ENCODE data around the gene ANKFY1.
"Not testable (repeated sequence)": the region's sequence is repeated elsewhere in the genome, so short reads cannot be mapped to it uniquely, and the experiment has no call there.

The ANKFY1 gene

GRCh38 chr17:4255271-4255670 lies 8.5 kb downstream of the ANKFY1 start:
- DNase-seq, result not testable (repeated sequence)

DNA sequence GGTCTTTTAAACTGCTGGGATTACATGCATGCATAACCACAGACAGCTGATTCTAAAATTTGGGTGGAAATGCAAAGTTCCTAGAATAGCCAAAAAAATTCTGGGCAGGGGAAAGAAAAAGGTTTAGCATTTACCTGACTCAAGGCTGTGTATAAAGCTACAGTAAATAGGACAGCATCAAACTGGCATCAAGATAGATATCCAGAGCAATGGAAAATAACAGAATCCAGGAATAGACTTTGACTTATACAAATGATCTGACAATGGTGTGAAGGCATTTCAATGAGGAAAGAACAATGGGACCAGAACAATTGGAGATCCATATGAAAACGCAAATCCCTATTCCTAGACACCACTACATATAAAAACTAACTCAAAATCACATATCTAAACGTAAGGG lies 12.9 kb downstream of the ANKFY1 start:
- DNase-seq, result no peak

GRCh38 chr17:4249452-4250029 lies 14.2 kb downstream of the ANKFY1 start:
- no peak for DNase-seq

- no peak for DNase-seq
Measured at GRCh38 chr17:4248504-4249277, 15.1 kb downstream of the ANKFY1 start.

DNA sequence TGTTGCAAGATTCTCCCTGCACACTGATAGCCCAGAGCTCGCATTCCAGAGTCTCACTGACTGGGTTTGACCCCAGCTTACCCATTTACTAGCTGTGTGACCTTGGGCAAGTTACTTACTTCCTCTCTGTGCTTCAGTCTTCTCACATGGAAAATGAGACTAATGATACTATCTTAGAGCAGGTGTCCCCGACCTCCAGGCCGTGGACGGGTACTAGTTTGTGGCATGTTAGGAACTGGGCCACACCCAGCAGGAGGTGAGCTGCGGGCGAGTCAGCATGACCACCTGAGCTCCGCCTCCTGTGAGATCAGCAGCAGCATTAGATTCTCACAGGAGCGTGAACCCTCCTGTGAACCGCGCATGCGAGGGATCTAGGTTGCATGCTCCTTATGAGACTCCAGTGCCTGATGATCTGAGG lies 15.8 kb downstream of the ANKFY1 start:
- no peak for DNase-seq

DNA sequence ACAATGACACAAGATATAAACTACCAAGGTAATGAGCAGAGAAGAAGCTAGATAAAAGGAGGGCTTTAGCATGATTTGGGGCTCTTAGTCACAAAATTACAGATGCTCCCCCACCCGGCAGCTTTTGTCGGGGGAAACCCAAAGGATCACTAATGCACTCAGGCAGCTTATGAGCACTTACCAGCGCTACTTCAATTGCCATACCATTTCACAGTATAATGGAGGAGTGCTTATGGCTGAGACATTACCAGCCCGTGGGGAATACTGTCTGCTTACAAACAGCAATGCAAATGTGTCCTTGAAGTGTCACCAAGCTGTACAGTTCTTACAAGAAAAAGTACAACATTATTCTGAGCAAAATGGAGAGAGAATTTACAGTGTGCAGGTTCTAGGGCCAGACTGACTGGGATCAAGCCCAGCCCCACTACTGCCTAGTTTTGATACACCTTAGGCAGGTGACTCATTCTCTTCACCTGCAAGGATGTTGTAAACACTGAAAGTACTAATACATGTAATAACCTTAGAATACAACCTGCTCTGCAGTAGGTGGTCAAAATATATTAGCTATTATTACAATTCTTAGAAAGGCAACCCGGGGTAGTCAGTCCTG lies 16.3 kb downstream of the ANKFY1 start:
- no peak for DNase-seq

GRCh38 chr17:4246674-4247073 lies 17.1 kb downstream of the ANKFY1 start:
- no peak for DNase-seq

GRCh38 chr17:4241535-4241934 lies 22.2 kb downstream of the ANKFY1 start:
- DNase-seq, result no peak

- DNase-seq, result no peak
Measured at GRCh38 chr17:4236456-4236855, 27.3 kb downstream of the ANKFY1 start.

DNA sequence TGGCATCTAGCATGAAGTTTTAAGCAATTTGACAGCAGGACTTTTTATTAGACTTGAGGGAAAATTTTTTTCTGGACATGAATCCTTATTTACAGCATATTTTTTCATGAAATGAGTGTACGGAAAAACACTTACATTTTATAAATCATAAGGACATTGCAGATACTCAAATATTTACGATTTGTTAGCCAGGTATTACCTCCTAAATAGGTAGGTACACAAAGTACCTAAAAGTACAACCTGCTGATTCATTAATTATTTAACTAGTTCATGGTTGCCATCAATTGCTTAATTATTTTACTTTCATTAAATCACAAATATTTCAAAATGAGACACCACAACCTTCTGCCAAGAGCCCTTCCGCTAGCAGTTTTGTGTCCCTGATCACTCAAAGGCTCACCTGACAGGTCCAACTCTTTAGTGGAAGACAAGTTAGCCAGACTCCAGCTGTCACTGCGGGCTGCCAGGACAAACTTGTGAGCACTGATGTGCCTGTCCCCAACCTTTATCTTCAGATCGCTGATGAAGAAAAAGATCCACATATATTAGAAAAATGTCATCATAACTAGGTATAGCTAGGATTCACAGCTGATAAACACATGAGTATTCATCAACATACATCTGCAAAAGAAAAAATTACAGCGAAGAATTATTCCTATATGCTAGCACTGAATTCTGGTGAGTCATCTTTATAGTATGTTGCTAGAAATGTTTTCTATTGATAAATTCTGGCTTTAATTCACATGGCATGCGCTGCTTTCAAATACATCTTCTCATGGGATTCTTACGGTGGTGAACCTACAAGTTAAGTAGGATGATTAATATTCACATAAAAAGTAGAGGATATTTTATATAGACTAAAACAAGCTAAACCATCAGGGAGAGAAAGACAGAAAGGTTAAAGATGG lies 28.2 kb downstream of the ANKFY1 start:
- DNase-seq, result no peak

DNA sequence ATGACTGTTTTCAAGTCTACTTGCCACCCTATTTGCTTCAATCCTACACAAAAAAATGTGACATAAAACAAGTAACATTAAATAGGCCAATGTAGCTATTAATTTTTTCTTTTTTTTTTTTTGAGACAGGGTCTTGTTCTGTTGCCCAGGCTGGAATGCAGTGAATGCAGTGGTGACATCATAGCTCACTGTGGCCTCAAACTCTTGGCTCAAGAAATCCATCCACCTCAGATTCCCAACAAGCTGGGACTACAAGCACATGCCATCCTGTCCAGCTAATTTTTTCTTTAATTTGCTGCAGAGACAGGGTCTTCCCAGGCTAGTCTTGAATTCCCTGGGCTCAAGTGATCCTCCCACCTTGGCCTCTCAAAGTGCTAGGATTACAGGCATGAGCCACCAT lies 29.4 kb downstream of the ANKFY1 start:
- no peak for DNase-seq

GRCh38 chr17:4233668-4234258 lies 30.0 kb downstream of the ANKFY1 start:
- no peak for DNase-seq

DNA sequence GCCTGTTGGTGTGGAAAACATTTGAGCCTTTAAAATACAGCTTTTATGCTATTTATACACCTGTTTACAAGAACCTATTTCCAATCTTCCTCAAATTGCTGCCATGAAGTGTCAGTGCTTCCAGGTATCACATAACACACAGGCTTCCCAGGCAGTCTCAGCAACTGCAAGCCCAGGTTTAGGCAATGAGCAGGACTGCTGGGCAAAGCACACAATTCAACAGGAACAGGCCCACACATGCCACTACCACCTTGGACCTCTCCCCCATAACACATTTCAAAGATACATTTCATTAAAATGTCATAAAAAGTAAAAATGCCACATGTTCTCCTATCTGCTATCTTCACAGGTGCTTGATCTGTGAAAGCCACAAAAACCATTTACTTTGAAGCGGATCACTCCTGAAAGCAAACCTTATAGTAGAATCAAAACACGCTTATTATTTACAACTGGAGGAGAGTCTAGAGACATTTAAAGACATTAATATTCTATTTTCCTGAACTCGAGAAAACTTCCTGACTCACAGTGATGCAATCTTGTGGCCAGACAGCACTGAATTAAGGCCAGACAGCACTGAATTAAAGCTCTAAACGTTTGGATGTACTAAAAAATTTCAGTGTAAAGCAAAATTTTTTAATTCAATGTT lies 31.5 kb downstream of the ANKFY1 start:
- no peak for DNase-seq

DNA sequence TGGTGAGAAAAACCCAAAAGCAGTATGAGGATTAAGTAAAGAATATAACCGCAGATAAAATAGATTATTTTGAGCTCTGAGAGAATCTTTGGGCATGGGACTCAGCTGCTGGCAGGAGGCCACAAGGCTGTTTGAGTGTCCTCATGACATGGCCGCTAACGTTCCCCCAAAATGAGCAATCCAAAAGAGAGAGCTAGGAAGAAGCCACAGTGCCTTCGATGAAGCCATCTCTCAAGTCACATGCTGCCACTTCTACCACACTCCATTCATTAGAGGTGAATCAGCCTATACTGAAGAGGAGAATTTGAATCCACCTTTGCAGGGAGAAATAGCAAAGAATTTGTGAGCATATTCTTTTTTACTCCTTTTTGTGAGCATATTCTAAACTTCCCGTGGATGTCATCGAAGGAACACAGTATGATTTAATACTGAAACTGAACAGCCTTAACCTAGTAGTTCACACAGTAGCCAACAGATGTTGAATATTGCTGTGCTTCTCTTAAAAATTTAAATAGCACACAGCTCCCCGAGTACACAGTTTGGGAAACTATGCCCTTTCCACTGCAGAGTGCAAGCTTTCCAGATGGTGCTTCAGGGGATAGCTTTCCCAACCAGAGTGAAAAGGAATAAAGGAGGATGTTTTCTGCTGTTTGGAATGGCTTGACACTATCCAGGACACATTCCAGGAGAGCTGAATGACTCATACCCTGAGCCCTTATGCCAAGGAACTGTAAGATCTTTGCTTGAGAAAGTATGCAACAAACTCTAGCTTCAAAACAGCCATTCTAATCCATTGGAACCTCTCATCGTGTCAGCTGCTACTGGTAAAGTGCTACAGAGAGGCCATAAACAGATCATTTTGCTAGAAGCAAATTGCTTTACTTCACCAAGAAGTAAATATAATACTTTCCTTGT lies 33.9 kb downstream of the ANKFY1 start:
- DNase-seq, result peak; percentile 51

GRCh38 chr17:4221899-4222659 lies 41.7 kb downstream of the ANKFY1 start:
- no peak for DNase-seq

DNA sequence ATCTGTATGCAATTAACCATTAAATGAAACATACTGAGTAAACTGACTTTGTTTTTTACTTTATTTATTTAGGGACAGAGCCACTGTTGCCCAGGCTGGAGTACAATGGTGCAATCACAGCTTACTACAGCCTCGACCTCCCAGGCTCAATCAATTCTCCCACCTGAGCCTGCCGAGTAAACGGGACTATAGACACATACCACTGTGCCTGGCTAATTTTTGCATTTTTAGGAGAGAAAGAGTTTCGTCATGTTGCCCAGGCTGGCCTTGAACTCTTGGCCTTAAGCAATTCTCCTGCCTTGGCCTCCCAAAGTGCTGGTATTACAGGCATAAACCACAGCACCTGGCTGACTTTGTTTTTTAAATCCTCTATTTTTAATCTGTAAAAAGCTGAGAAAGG lies 42.6 kb downstream of the ANKFY1 start:
- DNase-seq, result no peak

DNA sequence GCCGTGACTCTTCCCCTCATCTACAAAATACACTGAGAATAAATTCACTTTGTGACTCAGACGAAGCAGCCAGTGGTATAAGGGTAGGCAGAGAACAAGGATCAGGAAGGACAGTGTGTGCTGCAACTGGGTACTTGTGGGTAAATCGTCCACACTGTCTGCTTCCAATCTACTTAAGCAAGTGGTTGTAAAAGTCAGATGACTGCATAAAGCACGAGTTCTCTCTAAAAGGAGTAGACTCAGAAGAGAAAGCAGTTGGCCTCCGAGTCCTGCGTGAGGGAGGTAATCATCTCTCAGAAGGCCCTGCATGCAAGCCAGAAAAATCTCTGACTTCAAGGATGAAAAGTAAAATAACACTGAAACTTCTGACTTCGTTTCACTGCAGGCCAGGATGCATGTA lies 43.1 kb downstream of the ANKFY1 start:
- no peak for DNase-seq

GRCh38 chr17:4219241-4219640 lies 44.5 kb downstream of the ANKFY1 start:
- DNase-seq, result no peak

DNA sequence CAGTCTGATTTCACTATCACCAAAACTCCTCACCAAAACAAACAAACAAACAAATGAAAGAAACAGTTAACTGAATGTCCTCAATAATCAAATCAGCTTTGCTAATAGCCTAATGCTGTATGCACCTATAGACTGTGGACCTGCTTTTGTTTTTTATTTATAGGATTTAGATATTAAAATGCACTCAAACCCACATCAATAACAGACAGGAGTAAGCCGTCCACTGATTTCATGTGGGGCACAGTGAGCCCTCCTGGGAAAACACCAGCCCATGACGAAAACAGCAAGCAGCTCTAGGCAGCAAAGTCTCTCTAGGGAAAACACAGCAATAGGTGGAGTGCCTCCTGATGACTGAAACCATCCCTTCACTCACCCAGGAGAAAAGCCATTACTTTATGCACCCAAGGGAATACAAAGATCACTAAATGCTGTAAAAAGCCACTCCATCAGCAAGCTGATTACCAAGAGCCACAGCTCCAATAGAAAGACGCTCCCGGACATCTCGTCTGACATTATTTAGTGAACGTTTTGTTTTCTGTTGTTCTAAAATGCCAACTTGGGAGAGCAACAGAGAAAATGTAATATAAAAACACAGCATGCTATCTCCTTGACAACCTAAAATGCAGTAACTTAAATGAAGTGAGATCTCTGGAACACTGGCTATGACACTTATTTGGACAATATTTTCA lies 47.8 kb downstream of the ANKFY1 start:
- no peak for DNase-seq

- no peak for DNase-seq
Measured at GRCh38 chr17:4214157-4214556, 49.6 kb downstream of the ANKFY1 start.
